HG02678 (cell line): Measurements from ENCODE around the gene HCST.
A peak's percentile ranks its signal among the peaks of the same experiment; 100 is the strongest.
"Not testable (repeated sequence)": the region's sequence is repeated elsewhere in the genome, so short reads cannot be mapped to it uniquely, and the experiment has no call there.

Experiments
- ATAC-seq: cut with Tn5 transposase; IDR thresholded peaks from one replicate; pipeline ENCODE4 v1.9.1; 2021; ENCODE audit warnings: mild to moderate bottlenecking, moderate library complexity; ENCODE audit not compliant: unreplicated experiment

Gene HCST

GRCh38 chr19:35903550-35904179, 1.3 kb downstream of the HCST start:
- peak; percentile 38 for ATAC-seq

DNA sequence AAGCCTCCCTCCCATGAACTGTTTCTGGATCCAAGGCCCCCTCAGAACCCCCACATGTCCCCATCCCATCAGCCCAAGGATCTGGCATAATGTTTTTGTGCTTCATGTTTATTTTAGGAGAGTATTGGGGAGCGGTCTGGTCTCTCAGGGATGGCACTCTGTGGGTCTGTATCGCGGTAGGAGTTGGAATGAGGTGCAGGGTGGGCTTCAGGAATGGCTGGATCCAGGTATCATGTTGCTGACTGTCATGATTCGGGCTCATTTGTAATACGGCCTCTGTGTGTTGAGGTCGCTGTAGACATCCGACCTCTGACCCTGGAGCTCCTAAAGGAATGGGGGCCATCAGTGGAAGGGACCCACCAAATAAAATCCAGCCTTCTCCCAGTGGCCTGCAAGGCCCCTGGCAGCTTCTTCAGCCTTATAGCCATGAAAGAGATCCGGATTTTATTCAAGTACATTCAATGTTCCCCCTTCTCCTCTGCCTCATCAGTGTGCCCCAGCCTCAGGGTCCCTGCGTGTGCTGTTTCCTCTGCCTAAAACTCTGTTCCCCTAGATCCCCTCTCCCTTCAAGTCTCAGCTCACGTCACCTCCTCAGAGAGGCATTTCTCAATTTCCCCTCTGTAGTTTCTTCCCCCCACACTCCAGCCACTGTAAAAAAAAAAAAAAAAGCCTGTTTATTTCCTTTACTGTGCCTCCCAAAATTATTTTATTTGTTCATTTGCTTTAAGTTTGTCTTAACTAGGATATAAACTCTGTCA, 2.2 kb downstream of the HCST start:
- no peak for ATAC-seq

DNA sequence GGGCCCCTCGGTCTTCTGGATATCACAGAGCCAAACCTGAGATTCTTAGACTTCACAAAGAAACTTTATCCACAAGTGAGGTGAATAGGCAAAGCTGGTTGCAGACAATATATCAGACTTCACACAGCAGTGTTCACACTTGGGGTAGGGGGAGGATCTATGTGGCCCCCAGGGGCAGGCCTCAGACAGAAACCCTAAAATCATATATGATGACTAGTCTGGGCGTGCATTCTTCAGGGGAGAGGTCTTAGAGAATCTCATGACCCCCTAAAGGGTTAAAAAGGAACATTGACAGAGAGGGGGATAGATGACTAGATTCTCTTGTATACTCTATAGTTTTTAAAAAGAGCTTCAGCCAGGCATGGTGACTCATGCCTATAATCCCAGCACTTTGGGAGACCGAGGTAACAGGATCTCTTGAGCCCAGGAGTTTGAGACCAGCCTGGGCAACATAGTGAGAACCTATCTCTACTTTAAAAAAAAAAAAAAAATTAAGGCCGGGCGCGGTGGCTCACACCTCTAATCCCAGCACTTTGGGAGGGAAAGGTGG, 2.9 kb downstream of the HCST start:
- no peak for ATAC-seq

DNA sequence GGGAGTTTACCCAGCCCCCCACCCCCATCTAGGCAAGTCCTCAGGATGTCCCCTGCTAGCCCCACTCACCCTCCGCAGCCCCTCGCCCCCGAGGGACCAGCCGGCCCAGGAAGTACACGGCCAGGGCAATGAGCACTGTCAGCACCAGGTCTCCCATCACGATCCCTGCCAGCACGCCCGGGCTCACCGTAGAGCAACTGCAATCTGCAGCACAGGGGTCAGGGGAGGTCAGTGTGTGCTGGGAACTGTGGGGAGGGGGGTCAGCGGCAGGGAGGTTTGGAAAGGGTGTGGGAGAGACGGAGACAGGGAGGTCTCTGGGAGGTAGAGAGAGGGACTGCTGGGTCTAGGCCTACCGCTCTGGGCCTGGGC, 5.0 kb downstream of the HCST start:
- no peak for ATAC-seq

- ATAC-seq = no peak
These were observed 5.7 kb downstream of the HCST start, which contains the start of gene TYROBP for GRCh38 chr19:35908010-35908441. Gene TYROBP, minus strand, starts transcription at chr19:35908295. Its CDS starts 67 bp downstream, at chr19:35908228.

GRCh38 chr19:35908973-35909683, 6.8 kb downstream of the HCST start:
- no peak for ATAC-seq

GRCh38 chr19:35909684-35910035, 7.3 kb downstream of the HCST start:
- no peak for ATAC-seq

DNA sequence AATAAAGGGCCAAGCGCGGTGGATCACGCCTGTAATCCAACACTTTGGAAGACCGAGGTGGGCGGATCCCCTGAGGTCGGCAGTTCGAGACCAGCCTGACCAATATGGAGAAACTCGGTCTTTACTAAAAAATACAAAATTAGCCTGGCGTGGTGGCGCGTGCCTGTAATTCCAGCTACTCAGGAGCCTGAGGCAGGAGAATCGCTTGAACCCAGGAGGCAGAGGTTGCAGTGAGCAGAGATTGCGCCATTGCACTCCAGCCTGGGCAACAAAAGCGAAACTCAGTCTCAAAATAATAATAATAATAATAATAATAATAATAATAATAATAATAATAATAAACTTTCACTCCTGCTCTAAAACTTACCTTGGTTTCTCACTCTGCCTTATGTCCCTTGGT, 8.0 kb downstream of the HCST start:
- ATAC-seq = not testable (repeated sequence)

- no peak for ATAC-seq
These were observed 8.8 kb downstream of the HCST start for GRCh38 chr19:35911173-35911572.

DNA sequence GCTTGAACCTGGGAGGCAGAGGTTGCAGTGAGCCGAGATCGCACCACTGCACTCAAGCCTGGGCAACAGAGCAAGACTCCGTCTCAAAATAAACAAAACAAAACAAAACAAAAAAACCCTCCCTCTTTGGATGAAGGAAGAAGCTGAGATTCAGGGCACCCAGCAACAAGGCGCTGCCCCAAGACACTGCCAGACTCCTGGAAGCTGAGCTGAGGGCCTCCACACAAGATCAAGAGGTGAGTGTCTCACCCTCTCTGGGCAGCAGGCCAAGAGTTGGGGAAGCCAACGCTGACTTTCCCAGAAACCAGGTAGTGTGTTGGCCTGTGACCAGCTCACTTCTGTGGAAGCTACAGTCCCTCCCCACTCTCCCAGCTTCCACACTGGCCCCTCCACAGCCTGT, 9.5 kb downstream of the HCST start:
- no peak for ATAC-seq

GRCh38 chr19:35913589-35913988, 11.3 kb downstream of the HCST start:
- no peak for ATAC-seq

GRCh38 chr19:35915443-35915842, 13.1 kb downstream of the HCST start:
- no peak for ATAC-seq

- ATAC-seq = no peak
These were observed 17.0 kb downstream of the HCST start for GRCh38 chr19:35919306-35919705.

DNA sequence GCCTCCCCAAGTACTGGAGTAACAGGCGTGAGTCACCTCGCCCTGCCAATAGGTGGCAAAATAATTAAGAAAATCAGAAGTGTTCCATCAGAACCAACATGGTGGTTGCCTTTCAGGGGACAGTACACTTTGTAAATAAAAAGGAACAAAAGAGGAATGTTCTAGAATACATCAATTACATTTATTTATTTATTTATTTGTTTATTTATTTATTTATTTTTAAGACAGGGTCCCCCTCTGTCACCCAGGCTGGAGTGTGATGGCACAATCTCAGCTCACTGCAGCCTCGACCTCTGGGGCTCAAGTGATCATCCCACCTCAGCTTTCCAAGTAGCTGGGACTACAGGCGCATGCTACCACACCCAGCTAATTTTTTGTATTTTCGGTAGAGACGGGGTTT, 18.7 kb downstream of the HCST start:
- no peak for ATAC-seq

DNA sequence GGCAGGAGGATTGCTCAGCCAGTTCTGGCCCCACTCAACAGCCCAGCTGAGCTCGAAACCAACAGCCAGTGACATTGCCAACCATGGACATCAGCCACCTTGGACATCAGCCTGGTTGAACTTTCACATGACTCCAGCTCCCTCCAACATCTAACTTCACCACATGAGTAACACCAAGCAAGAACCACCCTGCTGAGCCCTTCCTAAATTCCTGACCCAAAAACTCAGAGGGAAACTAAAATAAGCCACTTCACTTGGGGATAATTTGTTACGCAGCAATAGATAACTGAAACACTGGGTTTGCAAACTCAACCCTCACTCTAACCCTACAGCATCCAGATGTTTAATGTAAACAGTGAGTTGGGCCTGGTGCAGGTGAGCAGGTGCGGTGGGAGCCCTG, 23.2 kb downstream of the HCST start:
- ATAC-seq = no peak

DNA sequence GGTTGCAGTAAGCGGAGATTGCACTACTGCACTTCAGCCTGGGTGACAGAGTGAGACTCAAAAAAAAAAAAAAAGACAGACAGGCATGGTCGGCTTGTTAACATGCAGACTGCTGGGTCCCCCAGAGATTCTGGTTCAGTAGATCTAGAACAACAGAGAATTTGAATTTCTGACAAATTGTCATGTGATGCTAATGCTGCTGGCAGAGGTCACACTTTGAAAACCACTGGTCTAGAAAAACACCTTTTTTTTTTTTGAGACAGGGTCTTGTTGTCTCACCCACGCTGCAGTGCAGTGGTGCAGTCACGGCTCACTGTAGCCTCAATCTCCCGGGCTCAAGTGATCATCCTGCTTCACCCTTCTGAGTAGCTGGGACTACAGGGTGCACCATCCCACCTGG, 26.2 kb downstream of the HCST start:
- ATAC-seq = no peak

DNA sequence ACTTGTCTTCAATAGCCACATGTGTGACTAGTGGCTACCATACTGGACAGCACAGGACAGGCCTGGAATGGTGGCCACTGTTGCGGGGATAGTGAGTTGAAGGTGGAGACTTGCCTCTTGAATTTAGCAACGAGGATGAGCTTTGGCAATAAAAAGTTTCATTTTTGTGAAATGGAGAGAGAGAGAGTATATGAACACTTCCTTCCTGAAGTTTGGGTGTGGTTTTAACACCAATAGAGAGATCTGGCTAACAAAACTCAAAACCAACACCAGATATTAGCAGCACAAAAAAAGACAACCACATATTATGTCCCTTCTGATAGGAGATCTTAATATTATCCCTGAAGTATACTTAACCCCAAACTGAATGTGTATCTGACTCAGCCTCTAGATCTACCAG, 27.5 kb downstream of the HCST start:
- ATAC-seq = no peak

DNA sequence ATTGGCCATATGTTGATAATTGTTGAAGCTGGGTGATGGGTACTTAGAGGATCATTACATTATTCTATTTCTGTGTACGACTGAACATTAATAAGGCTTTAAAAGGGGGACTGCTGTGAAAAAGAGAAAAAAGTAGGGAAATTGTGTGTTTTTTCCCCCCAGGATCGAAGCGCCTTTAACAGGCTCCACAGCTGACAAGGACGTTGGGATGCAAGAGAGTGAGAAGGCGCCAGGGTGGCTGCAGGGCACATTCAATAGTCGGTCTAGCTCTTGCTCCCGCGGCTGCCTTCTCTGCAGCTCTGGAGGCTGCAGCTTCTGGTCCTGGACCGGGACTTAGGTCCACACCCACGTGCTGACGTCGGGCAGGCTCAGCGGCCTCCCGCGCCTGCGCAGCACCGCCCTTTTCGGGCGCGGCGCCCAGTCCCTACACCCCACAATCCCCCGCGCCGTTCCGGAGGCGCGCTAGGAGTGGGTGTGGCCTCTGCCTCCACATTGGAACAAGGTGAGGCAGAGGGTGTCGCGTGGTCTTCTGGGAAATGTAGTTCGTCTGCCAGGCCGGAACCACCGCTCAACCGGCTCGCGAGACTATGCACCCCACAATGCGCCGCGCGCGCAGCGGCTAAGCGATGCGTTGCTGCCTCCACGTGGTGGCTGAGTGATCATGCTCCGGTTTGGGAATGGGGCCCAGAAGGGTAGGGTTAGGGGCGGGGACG, 29.0 kb downstream of the HCST start:
- ATAC-seq = peak; percentile 96

DNA sequence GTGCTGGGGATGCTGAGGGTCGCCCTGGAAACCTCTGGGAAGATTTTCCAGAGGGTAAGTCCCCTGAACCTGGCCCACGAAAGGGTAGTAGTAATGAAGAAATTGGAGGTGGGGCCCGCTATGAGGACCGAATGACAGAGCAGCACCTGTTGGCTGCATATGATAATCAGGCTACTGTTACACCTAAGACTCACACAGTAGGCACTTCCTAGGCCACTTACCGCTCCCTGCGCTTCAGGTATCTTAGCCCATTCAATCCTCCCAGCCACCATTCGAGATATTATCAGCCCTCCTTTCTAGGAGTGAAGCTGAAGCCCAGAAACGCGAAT, 29.5 kb downstream of the HCST start:
- ATAC-seq = no peak

DNA sequence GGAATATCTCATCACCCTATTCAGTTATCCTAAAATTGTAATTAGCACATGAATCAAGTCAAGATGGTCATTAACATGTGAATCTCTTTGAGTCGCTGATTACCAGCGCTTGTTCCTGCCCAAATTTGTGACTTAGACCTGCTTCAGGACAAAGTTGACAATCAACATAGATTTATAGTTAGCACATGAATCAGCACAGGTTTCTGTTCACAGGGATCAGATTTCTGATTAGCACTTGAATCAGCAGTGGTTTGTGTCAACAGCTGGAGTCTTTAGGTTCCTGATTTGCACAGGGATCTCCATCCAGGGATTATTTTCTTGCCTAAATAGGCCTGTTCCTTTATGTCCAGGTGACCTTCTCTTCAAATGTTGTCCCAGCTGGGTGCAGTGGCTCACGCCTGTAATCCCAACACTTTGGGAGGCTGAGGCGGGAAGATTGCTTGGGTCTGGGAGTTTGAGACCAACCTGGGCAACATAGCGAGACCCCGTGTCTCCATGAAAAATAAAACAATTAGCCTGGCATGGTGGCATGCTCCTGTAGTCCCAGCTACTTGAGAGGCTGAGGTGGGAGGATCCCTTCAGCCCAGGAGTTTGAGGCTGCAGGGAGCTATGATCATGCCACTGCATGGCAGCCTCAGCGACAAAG, 30.1 kb downstream of the HCST start:
- no peak for ATAC-seq
